Measurements from ENCODE around the gene MYO5A.

- no peak for TF ChIP-seq CTCF (IDR thresholded peaks at IDR 0.05; ENCODE audit: insufficient read depth, low read length, poor library complexity, severe bottlenecking)
- TF ChIP-seq EZH2phosphoT487 (conservative IDR thresholded peaks at IDR 0.05; ENCODE audit: low read length): no peak
Measured at GRCh38 chr15:52406601-52407000, 122.1 kb downstream of the MYO5A start.

Measured in SU-DHL-6 (cell line).